Astrocyte (in vitro differentiated cells and primary cell): Measurements from ENCODE around the gene PPP6R3. TPM values are rescaled to one million over a fixed set of nuclear protein-coding genes. Genes with fewer than 3 reads are reported as not detected.

Experiments
- DNase-seq: peaks from one replicate; pipeline ENCODE4 v3.0.0-alpha.2; 2010; ENCODE audit warnings: low read depth
- FAIRE-seq: peaks from 2 replicates; lab custom pipeline; 2011; peaks lifted over from hg19 to GRCh38; lab: Jason Lieb, UNC
- H2AFZ ChIP-seq: 2 replicates; pipeline ENCODE4 v1.6.0; 2012; ENCODE audit warnings: low read depth, low read length, inconsistent platforms
- H3K27ac ChIP-seq: 2 replicates; pipeline ENCODE4 v1.5.1; 2011; ENCODE audit warnings: low read depth, low read length, inconsistent platforms
- H3K27me3 ChIP-seq: 2 replicates; pipeline ENCODE4 v1.6.0; 2011; ENCODE audit warnings: low read length, inconsistent platforms; ENCODE audit not compliant: insufficient read depth
- H3K36me3 ChIP-seq: 2 replicates; pipeline ENCODE4 v1.5.1; 2011; ENCODE audit warnings: low read length, inconsistent platforms; ENCODE audit not compliant: insufficient read depth
- H3K4me1 ChIP-seq: 2 replicates; pipeline ENCODE4 v1.5.1; 2011; ENCODE audit warnings: low read length, inconsistent platforms; ENCODE audit not compliant: insufficient read depth
- H3K4me2 ChIP-seq: 2 replicates; pipeline ENCODE4 v1.6.0; 2012; ENCODE audit warnings: low read length, inconsistent platforms
- H3K4me3 ChIP-seq: 2 replicates; pipeline ENCODE4 v1.5.1; 2011; ENCODE audit warnings: low read depth, mild to moderate bottlenecking, low read length, inconsistent platforms; ENCODE audit not compliant: insufficient read depth
- H3K79me2 ChIP-seq: 2 replicates; pipeline ENCODE4 v1.6.0; 2012; ENCODE audit warnings: mild to moderate bottlenecking, low read length, inconsistent platforms; ENCODE audit not compliant: insufficient read depth
- H3K9ac ChIP-seq: 2 replicates; pipeline ENCODE4 v1.6.0; 2012; ENCODE audit warnings: mild to moderate bottlenecking, low read length, inconsistent platforms
- H3K9me3 ChIP-seq: 2 replicates; pipeline ENCODE4 v1.5.1; 2012; ENCODE audit warnings: low read depth, mild to moderate bottlenecking, low read length, inconsistent platforms; ENCODE audit not compliant: insufficient read depth
- H4K20me1 ChIP-seq: 2 replicates; pipeline ENCODE4 v1.6.0; 2012; ENCODE audit warnings: low read length, inconsistent platforms; ENCODE audit not compliant: insufficient read depth
- H3K27ac Mint-ChIP-seq: one replicate; pipeline ENCODE4 v1.8.0; 2021; ENCODE audit warnings: mild to moderate bottlenecking, mixed read lengths; ENCODE audit not compliant: unreplicated experiment
- H3K27me3 Mint-ChIP-seq: one replicate; pipeline ENCODE4 v1.8.0; 2021; ENCODE audit warnings: low read depth, mixed read lengths; ENCODE audit not compliant: unreplicated experiment
- H3K36me3 Mint-ChIP-seq: one replicate; pipeline ENCODE4 v1.8.0; 2021; ENCODE audit warnings: low read depth, mixed read lengths; ENCODE audit not compliant: unreplicated experiment
- H3K4me1 Mint-ChIP-seq: one replicate; pipeline ENCODE4 v1.8.0; 2021; ENCODE audit warnings: low read depth, mixed read lengths; ENCODE audit not compliant: unreplicated experiment
- H3K4me3 Mint-ChIP-seq: one replicate; pipeline ENCODE4 v1.8.0; 2021; ENCODE audit warnings: mild to moderate bottlenecking, moderate library complexity, mixed read lengths; ENCODE audit not compliant: unreplicated experiment
- H3K9me3 Mint-ChIP-seq: one replicate; pipeline ENCODE4 v1.8.0; 2021; ENCODE audit warnings: mild to moderate bottlenecking, mixed read lengths; ENCODE audit not compliant: unreplicated experiment
- CTCF ChIP-seq: IDR thresholded peaks from 2 replicates; pipeline ENCODE4 v1.5.1; 2011; ENCODE audit warnings: low read depth, mild to moderate bottlenecking, inconsistent platforms, low read length, moderate library complexity; ENCODE audit not compliant: insufficient read depth
- EZH2 ChIP-seq: IDR thresholded peaks from 2 replicates; pipeline ENCODE4 v1.6.1; 2012; ENCODE audit warnings: mild to moderate bottlenecking, low read length, inconsistent platforms; ENCODE audit not compliant: insufficient read depth
- total RNA-seq: library from RNA; stranded (reverse); gene quantifications from 2 replicates; pipeline ENCODE4 v1.2.1, GENCODE V29; 2021

PPP6R3 gene
- total RNA-seq, 1 donor from 2014 or later: 97.8 TPM

- Histone ChIP-seq H3K36me3 (peaks cover 39% of the 10 kb centered on the region), H3K4me2 (no peak overlapping the region), H3K9ac (no peak overlapping the region), H3K27me3 (no peaks in the 10 kb centered on the region), H3K27ac (no peak overlapping the region), H3K9me3 (no peaks in the 10 kb centered on the region), H3K79me2 (no peaks in the 10 kb centered on the region), H3K4me3 (no peak overlapping the region), H4K20me1 (peaks cover 26% of the 10 kb centered on the region), H3K4me1 (no peaks in the 10 kb centered on the region), H2AFZ (no peak overlapping the region)
- H3K4me1 Mint-ChIP-seq: no peaks in the 10 kb centered on the region
- peaks cover 42% of the 10 kb centered on the region for H3K36me3 Mint-ChIP-seq
- DNase-seq (no peak), FAIRE-seq (no peak)
- no peaks in the 10 kb centered on the region for H3K9me3 Mint-ChIP-seq
- TF ChIP-seq EZH2: no peak
- TF ChIP-seq CTCF: no peak
- no peak overlapping the region for H3K4me3 Mint-ChIP-seq
- H3K27ac Mint-ChIP-seq: no peak overlapping the region
- H3K27me3 Mint-ChIP-seq: no peaks in the 10 kb centered on the region
These were observed 149.2 kb downstream of the PPP6R3 start for GRCh38 chr11:68609761-68610160.

GRCh38 chr11:68610452-68611116, 150.0 kb downstream of the PPP6R3 start:
- Histone ChIP-seq H3K4me1 (no peaks in the 10 kb centered on the region), H3K27ac (no peak overlapping the region), H3K4me3 (no peak overlapping the region), H4K20me1 (peaks cover 26% of the 10 kb centered on the region), H3K36me3 (peaks cover 47% of the 10 kb centered on the region), H3K79me2 (no peaks in the 10 kb centered on the region), H3K9me3 (no peaks in the 10 kb centered on the region), H3K27me3 (no peaks in the 10 kb centered on the region), H3K4me2 (no peak overlapping the region), H3K9ac (no peak overlapping the region), H2AFZ (no peak overlapping the region)
- FAIRE-seq (no peak), DNase-seq (no peak)
- TF ChIP-seq CTCF: peak; percentile 19
- no peak for TF ChIP-seq EZH2
- Mint-ChIP-seq H3K36me3 (peaks cover 41% of the 10 kb centered on the region), H3K4me1 (no peaks in the 10 kb centered on the region), H3K27me3 (no peaks in the 10 kb centered on the region), H3K4me3 (no peak overlapping the region), H3K27ac (no peak overlapping the region), H3K9me3 (no peaks in the 10 kb centered on the region)

- Mint-ChIP-seq H3K4me3 (no peak overlapping the region), H3K36me3 (peaks cover 40% of the 10 kb centered on the region), H3K27ac (no peak overlapping the region), H3K9me3 (no peaks in the 10 kb centered on the region), H3K27me3 (peaks cover 6% of the 10 kb centered on the region), H3K4me1 (no peaks in the 10 kb centered on the region)
- H3K9me3 ChIP-seq: no peaks in the 10 kb centered on the region
- FAIRE-seq (no peak), DNase-seq (no peak)
- no peaks in the 10 kb centered on the region for H3K79me2 ChIP-seq
- H4K20me1 ChIP-seq: peaks cover 12% of the 10 kb centered on the region
- no peak overlapping the region for H2AFZ ChIP-seq
- TF ChIP-seq CTCF: no peak
- no peak for TF ChIP-seq EZH2
- no peak overlapping the region for H3K9ac ChIP-seq
- no peak overlapping the region for H3K4me3 ChIP-seq
- no peak overlapping the region for H3K4me2 ChIP-seq
- no peak overlapping the region for H3K27ac ChIP-seq
- no peaks in the 10 kb centered on the region for H3K4me1 ChIP-seq
- no peaks in the 10 kb centered on the region for H3K27me3 ChIP-seq
- H3K36me3 ChIP-seq: peaks cover 32% of the 10 kb centered on the region
These were observed 155.1 kb downstream of the PPP6R3 start for GRCh38 chr11:68615657-68616056.
